PC-3 (cell line): ENCODE data around the gene BRD4.

Source experiments
- EZH2phosphoT487 ChIP-seq: fragments of 300-600 bp; sonication (generic); IDR thresholded peaks from 2 replicates; pipeline ENCODE4 v1.6.1; 2018; ENCODE audit warnings: mild to moderate bottlenecking, antibody characterized with exemption, low read length, borderline replicate concordance
- TF ChIP-seq, protein P1 (sequence below): fragments of 300-600 bp; sonication (generic); conservative IDR thresholded peaks from 2 replicates; pipeline ENCODE4 v1.5.1; 2017; ENCODE audit warnings: antibody characterized with exemption, low read depth, mild to moderate bottlenecking, low read length

DNA sequence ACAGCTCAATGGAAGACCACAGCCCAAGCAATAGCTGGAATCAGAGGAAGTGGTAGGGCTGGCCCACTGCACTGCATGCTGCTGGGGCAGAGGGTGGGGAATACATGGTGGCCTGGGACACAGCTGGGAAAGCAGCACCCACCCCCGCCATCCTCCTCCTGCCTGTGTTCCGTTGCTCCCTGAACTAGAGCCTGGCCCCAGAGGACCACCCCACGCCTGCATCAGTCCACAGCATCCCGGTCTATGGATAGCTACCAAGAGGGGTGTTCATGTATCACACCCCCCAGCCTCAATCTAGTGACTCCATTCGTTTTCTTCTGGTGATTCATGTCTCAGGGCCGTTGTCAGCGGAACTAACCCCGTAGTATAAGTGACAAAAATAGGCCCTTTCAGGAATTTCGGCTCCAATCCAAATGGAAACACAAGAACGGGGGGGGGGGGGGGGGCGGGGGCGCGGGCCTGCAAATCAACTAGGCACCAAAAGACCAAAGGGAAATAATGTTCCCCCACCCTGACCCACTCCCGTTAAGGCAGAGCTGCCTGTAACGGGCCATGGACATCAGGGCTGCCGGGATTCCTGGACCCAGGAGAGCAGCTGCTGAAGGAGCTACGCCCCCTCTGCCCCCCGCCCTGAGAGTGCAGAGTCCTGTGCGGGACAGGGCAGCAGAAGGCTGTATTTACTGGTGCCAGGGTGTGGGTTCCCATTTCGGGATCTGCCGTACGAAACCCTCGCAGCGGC lies 81.2 kb downstream of the BRD4 start:
- no peak for TF ChIP-seq EZH2phosphoT487
- TF ChIP-seq, protein P1, sequence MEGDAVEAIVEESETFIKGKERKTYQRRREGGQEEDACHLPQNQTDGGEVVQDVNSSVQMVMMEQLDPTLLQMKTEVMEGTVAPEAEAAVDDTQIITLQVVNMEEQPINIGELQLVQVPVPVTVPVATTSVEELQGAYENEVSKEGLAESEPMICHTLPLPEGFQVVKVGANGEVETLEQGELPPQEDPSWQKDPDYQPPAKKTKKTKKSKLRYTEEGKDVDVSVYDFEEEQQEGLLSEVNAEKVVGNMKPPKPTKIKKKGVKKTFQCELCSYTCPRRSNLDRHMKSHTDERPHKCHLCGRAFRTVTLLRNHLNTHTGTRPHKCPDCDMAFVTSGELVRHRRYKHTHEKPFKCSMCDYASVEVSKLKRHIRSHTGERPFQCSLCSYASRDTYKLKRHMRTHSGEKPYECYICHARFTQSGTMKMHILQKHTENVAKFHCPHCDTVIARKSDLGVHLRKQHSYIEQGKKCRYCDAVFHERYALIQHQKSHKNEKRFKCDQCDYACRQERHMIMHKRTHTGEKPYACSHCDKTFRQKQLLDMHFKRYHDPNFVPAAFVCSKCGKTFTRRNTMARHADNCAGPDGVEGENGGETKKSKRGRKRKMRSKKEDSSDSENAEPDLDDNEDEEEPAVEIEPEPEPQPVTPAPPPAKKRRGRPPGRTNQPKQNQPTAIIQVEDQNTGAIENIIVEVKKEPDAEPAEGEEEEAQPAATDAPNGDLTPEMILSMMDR, result no peak
